HG03521 (cell line): ENCODE data around the gene ELOVL2.
A peak's percentile ranks its signal among the peaks of the same experiment; 100 is the strongest.
"Not testable (repeated sequence)": the region's sequence is repeated elsewhere in the genome, so short reads cannot be mapped to it uniquely, and the experiment has no call there.

Experiments
- ATAC-seq: cut with Tn5 transposase; IDR thresholded peaks from one replicate; pipeline ENCODE4 v1.9.1; 2021; ENCODE audit warnings: mild to moderate bottlenecking, moderate library complexity; ENCODE audit not compliant: unreplicated experiment

Gene ELOVL2

DNA sequence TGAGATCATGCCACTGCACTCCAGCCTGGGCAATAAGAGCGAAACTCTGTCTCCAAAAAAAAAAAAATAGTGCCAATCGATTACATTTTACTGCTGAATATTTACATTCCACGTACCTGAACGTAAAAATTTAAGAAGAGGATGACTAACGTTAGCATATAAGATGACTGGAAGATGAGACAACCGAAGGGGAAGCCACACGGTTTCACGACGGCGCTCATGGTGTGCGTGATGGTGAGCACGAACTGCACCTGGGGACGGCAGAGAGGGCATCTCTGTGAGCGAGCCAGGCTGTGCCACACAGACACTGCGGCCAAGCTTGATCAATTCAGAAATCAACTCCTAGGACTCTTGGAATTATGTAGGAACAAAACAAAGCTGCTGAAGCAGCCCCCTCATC is 54.5 kb downstream of the ELOVL2 start:
- ATAC-seq = no peak

GRCh38 chr6:10984959-10985358 is 59.1 kb downstream of the ELOVL2 start:
- ATAC-seq = not testable (repeated sequence)

DNA sequence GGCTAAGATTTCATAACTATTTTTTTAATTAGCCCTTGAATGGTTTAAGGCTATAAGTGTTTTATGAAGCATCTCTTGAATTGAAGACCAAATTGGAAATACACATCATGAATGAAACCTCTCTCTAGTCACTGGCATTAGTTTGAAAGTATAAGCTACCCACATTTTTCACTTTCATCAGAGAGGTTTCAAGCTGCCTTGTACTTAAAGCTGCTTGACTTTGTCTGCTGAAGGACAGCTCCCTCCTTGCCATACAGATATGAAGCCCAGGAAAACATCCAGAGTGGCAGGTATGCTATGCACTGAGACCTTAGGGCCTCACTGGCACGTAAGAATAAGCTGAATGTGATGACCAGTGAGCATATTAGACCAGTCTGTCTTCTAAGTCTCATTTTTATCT is 62.7 kb downstream of the ELOVL2 start:
- no peak for ATAC-seq

GRCh38 chr6:10979603-10980002 is 64.5 kb downstream of the ELOVL2 start:
- no peak for ATAC-seq

DNA sequence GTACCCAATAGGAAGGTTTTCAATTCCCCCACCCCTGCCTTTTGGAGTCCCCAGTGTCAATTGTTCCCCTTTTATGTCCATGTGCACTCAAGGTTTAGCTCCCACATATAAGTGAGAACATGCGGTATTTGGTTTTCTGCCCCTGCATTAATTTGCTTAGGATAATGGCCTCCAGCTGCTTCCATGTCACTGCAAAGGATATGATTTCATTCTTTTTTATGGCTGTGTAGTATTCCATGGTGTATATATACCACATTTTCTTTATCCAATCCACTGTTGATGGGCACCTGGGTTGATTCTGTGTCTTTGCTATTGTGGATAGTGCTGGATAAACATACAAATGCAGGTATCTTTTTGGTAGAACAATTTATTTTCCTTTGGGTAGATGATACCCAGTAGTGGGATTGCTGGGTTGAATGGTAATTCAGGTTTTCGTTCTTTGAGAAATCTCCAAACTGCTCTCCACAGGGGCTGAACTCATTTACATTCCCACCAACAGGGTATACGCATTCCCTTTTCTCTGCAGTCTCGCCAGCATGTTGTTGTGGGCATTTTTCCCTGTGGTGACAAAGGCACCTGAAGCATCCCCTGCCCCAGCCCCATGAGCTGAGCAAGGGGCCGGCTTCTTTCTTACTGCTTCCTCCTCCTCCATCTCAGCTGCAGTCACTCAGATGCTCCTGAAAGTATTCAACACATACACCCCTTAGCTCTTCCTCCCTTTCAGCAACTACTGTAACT is 66.7 kb downstream of the ELOVL2 start:
- no peak for ATAC-seq

DNA sequence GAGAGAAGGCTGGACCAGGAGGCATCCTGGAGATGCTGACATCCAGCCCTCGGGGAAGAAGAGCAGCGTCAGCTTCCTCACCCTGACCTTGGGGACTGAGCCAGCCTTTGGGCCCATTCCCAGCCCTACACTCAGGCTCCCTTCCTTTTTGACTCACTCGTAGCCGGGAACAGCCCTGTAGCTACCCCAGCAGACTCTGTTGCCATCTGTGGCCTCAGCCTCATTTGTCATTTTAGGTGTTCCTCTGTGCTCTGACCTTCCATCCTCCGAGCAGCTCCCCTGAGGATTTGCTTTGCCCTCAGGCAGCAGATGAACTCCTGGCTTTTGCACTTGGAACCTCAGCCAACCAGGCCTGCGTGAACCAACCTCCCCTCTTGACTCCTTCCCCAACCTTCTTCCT is 67.5 kb downstream of the ELOVL2 start:
- no peak for ATAC-seq

DNA sequence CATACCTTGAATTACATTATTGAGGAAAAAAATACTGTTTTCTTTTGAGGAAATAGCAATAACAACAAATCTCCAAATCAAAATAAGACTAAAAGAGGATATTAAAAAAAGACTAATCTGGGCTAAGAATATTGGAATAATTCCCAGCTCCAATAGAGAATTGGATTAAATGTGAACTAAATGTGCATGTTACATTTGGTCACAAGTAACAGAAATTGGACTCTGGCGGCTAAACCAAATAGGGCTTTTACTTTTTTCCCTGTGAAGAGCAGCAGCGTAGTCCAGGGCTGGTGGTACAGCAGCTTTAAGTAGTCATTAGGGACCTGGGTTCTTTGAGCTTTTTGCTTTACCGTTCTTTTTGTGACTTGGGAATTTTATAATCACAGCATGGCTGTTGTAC is 71.9 kb downstream of the ELOVL2 start:
- ATAC-seq = no peak

DNA sequence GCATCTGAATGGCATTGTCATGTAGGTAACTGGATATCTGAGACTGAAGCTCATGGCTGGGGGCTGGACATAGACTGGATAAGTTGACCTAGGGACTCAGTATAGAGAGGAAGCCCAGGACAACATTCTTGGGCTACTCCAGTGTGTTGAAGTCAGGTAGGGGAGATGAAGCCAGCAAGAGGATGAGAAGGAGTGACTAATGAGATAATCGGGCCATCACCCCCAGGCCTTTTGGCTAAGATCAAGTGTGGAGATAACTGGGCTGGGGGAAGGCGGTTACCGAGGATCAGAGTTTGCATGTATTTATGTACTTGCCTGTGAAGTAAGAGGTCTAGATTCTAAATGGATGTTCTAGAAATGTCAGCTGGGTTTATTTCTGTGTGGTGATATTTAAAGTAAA is 73.4 kb downstream of the ELOVL2 start:
- ATAC-seq = no peak

DNA sequence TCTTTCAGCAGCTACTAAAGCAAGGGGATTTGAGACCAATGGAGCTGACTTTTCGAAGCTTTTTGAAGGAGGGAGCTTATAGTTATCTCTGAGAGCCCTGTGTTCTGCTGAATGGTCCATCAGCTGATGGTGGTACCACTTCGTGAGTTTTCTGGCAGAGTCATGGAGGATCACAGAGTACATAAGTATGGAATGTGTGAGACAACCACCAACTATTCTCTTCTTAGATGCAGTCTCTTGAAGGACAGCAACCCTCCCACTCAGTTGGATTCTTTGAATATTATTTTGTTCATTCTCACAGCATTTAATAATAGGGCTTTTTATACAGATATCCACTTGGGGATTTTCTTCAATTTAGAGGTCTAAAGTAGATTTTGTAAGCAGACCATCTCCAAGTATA is 75.3 kb downstream of the ELOVL2 start:
- no peak for ATAC-seq

DNA sequence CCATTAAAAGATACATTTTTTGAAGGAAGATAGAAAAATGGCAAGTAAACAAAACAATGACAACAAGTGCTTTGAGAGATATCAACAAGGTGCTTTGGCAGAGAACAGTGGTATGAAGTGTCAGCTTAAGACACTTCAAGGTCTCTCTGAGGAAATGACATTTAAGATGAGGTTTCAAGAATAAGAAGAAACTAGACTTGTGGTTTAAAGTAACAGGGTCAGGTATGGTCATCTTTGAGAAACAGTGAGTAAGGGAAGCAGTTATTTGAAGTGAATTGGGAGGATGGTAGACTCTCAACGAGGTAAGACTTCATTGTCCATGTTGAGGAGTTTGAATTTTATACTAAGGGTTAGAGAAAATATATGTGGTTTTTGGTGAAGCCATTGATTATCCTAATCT is 79.4 kb downstream of the ELOVL2 start:
- peak; percentile 83 for ATAC-seq

DNA sequence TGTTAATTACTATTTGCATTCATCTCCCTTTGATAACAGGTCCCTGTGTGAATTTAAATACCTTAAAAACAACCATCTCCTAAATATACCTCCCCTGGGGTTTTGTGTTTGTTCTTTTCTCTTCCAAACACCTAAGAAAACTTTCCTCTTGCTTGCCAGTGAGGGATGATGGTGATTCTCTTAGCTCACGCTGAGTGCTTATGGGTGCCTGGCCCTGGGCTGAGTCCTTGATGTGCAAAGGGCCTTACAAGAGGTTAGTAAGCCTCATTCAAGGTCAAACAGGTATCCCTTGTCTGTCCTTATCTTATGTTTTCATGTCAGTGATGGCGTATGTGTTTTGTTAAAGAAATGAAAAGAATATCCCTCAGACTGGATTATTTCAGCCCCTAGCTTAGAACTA is 81.0 kb downstream of the ELOVL2 start:
- ATAC-seq = no peak

- no peak for ATAC-seq
Observed at GRCh38 chr6:10962673-10963072, 81.4 kb downstream of the ELOVL2 start.

GRCh38 chr6:10961837-10962236 is 82.3 kb downstream of the ELOVL2 start:
- ATAC-seq = no peak

DNA sequence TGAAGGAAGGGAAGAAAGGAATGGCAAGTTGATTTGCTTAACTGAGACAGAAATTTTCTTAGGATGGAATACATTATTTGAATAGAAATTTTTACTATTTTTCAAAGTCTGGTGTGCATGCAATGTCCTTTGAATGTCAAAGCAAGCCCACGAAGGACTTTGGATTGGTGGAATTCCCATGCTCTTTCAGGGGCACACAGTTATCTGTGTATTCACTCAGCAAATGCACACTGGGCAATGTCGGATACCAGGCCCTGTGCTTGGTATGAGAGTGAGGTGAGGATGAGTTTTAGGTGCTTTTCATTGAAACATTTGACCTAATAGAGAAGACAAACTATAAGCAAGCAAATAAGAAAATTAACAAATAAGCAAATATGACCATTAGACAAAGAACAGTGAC is 83.9 kb downstream of the ELOVL2 start:
- no peak for ATAC-seq

- ATAC-seq = no peak
Observed at GRCh38 chr6:10957414-10957886, 86.7 kb downstream of the ELOVL2 start.

DNA sequence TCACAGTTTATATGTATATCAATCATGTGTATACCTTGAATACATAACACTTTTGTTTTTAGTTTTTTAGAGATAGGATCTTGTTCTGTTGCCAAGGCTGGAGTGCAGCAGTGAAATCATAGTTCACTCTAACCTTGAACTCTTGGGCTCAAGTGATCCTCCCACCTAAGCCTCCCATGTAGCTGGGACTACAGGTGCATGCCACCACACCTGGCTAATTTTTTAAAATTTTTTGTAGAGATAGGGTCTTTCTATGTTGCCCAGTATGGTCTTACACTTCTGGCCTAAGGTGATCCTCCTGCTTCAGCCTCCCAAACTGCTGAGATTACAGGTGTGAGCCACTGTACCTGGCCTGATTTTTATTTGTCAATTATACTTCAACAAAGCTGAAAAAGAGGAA is 87.3 kb downstream of the ELOVL2 start:
- no peak for ATAC-seq

- ATAC-seq = peak; percentile 81
Observed at GRCh38 chr6:10954590-10955010, 89.5 kb downstream of the ELOVL2 start.

GRCh38 chr6:10951675-10952282 is 92.3 kb downstream of the ELOVL2 start:
- no peak for ATAC-seq

- ATAC-seq = no peak
Observed at GRCh38 chr6:10949579-10950490, 94.3 kb downstream of the ELOVL2 start.

DNA sequence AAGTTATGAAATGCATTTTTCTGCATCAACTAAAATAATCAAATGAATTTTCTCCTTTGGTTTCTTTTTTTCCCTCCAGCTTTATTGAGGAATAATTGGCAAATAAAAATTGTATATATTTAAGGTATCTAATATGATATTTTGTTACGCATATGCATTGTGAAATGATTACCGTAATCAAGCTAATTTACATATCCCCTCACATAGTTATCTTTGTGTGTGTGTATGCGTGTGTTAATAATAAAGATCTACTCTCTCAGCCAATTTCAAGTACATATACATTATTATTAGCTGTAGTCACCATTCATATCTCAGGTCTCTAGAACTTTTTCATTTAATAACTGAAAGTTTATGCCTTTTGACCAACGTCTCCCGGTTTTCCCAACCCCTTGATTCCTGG is 96.1 kb downstream of the ELOVL2 start:
- no peak for ATAC-seq

DNA sequence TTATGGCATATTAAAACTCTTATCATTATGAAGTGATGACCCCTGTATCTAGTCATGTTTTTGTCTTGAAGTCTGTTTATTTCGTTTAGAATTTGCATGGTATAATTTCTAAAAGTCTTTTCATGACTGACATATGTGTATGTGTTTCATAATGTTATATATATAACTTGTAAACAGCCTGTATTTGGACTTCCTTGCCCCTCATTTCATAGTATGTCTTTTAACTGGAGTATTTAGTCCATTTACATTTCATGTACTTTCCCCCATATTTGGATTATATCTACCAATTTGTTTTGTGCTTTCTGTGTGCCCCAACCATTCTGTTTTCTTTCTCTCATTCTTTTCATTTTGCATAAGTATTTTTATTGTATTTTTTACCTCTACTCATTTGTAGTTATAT is 98.3 kb downstream of the ELOVL2 start:
- no peak for ATAC-seq

- no peak for ATAC-seq
Observed at GRCh38 chr6:10939840-10940239, 104.3 kb downstream of the ELOVL2 start.
